Measurements from ENCODE around the gene SURF2.

DNA sequence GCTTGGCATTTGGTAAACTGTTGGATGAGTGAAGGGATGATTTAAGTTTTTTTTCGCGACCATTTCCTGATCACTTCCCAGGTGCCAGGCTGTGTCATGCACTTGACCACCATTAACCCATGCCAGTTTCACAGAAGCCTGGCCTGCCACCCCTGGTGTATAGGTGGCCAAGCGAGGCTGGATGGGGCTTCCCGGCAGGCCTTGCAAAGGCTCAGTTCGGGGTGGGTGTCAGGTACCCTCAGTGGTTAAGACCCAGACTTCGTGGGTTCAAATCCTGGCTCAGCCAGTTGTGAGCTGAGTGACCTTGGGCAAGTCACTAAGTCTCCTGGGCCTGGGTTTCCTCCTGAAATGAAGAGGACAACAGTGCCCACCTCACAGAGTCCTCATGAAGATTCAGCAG lies 10.8 kb upstream of the SURF2 start:
- TF ChIP-seq RFX5 (IDR thresholded peaks at IDR 0.05; ENCODE audit: low read length) (no peak), POLR2AphosphoS5 (IDR thresholded peaks at IDR 0.05; ENCODE audit: low read depth, low read length) (no peak), EZH2phosphoT487 (IDR thresholded peaks at IDR 0.05; ENCODE audit: borderline replicate concordance, low read depth) (no peak), TAF1 (IDR thresholded peaks at IDR 0.05; ENCODE audit: borderline replicate concordance, low read depth, low read length) (no peak), NFIC (IDR thresholded peaks at IDR 0.05; ENCODE audit: borderline replicate concordance) (no peak), TCF12 (IDR thresholded peaks at IDR 0.05) (no peak), NRF1 (IDR thresholded peaks at IDR 0.05; ENCODE audit: low read depth, low read length) (no peak), TEAD4 (IDR thresholded peaks at IDR 0.05; ENCODE audit: borderline replicate concordance, insufficient read depth) (no peak), GABPA (IDR thresholded peaks at IDR 0.05; ENCODE audit: low read depth) (no peak)
- TF ChIP-seq, protein P1, sequence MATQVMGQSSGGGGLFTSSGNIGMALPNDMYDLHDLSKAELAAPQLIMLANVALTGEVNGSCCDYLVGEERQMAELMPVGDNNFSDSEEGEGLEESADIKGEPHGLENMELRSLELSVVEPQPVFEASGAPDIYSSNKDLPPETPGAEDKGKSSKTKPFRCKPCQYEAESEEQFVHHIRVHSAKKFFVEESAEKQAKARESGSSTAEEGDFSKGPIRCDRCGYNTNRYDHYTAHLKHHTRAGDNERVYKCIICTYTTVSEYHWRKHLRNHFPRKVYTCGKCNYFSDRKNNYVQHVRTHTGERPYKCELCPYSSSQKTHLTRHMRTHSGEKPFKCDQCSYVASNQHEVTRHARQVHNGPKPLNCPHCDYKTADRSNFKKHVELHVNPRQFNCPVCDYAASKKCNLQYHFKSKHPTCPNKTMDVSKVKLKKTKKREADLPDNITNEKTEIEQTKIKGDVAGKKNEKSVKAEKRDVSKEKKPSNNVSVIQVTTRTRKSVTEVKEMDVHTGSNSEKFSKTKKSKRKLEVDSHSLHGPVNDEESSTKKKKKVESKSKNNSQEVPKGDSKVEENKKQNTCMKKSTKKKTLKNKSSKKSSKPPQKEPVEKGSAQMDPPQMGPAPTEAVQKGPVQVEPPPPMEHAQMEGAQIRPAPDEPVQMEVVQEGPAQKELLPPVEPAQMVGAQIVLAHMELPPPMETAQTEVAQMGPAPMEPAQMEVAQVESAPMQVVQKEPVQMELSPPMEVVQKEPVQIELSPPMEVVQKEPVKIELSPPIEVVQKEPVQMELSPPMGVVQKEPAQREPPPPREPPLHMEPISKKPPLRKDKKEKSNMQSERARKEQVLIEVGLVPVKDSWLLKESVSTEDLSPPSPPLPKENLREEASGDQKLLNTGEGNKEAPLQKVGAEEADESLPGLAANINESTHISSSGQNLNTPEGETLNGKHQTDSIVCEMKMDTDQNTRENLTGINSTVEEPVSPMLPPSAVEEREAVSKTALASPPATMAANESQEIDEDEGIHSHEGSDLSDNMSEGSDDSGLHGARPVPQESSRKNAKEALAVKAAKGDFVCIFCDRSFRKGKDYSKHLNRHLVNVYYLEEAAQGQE (IDR thresholded peaks at IDR 0.05; ENCODE audit: low read depth, low read length), result no peak
- TF ChIP-seq, protein P2, sequence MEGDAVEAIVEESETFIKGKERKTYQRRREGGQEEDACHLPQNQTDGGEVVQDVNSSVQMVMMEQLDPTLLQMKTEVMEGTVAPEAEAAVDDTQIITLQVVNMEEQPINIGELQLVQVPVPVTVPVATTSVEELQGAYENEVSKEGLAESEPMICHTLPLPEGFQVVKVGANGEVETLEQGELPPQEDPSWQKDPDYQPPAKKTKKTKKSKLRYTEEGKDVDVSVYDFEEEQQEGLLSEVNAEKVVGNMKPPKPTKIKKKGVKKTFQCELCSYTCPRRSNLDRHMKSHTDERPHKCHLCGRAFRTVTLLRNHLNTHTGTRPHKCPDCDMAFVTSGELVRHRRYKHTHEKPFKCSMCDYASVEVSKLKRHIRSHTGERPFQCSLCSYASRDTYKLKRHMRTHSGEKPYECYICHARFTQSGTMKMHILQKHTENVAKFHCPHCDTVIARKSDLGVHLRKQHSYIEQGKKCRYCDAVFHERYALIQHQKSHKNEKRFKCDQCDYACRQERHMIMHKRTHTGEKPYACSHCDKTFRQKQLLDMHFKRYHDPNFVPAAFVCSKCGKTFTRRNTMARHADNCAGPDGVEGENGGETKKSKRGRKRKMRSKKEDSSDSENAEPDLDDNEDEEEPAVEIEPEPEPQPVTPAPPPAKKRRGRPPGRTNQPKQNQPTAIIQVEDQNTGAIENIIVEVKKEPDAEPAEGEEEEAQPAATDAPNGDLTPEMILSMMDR (IDR thresholded peaks at IDR 0.05), result no peak
- TF ChIP-seq, protein P3, sequence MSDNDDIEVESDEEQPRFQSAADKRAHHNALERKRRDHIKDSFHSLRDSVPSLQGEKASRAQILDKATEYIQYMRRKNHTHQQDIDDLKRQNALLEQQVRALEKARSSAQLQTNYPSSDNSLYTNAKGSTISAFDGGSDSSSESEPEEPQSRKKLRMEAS (IDR thresholded peaks at IDR 0.05; ENCODE audit: low read depth), result no peak
- TF ChIP-seq, protein P4, sequence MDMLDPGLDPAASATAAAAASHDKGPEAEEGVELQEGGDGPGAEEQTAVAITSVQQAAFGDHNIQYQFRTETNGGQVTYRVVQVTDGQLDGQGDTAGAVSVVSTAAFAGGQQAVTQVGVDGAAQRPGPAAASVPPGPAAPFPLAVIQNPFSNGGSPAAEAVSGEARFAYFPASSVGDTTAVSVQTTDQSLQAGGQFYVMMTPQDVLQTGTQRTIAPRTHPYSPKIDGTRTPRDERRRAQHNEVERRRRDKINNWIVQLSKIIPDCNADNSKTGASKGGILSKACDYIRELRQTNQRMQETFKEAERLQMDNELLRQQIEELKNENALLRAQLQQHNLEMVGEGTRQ (IDR thresholded peaks at IDR 0.05; ENCODE audit: borderline replicate concordance, low read depth, low read length), result no peak
